HCT116 (cell line): ENCODE results near the gene SH3GL3. TPM values are rescaled to one million over a fixed set of nuclear protein-coding genes. Genes with fewer than 3 reads are reported as not detected.

Experiments
- ATAC-seq: fragments of 200-7000 bp; cut with Tn5 transposase; 2 replicates; pipeline ENCODE4 v1.9.1; 2020; ENCODE audit warnings: mild to moderate bottlenecking, moderate library complexity
- BruUV-seq: library from RNA; stranded (reverse); fragments of 400-500 nt; replicated peaks from 2 replicates; lab custom pipeline; 2021; lab: Mats Ljungman, UMichigan
- CTCF ChIA-PET: fragments of 300-600 bp; sonication (Branson Sonifier 250); formaldehyde crosslinking; loops from one replicate; lab custom pipeline; 2021; ENCODE audit warnings: antibody characterized with exemption; lab: Charles Lee
- POLR2A ChIA-PET: fragments of 300-600, 350-600 bp; sonication (Branson Sonifier 250); formaldehyde crosslinking; loops from one replicate; lab custom pipeline; 2021; ENCODE audit warnings: antibody characterized with exemption; lab: Charles Lee
- RAD21 ChIA-PET, 2 experiments: fragments of 300-600 bp; sonication (Branson Sonifier 250); formaldehyde crosslinking; loops; one replicate each; lab custom pipeline; 2023; ENCODE audit warnings: low total read pairs in 2 of 2; ENCODE audit not compliant: uncharacterized antibody in 2 of 2, unreplicated experiment in 2 of 2, low non-redundant PET in 1 of 2; lab: Charles Lee
- DNase-seq: peaks from one replicate; pipeline ENCODE4 v3.0.0-alpha.2; 2010; ENCODE audit warnings: low read depth, low spot score
- H2AFZ ChIP-seq: fragments of 200-600 bp; shearing (Covaris generic), sonication (generic); 2 replicates; pipeline ENCODE4 v1.6.1; 2017; ENCODE audit warnings: low read depth, mixed run types, mixed read lengths, antibody characterized with exemption, low read length; ENCODE audit not compliant: poor library complexity, severe bottlenecking
- H3K27ac ChIP-seq: 2 replicates; pipeline ENCODE4 v1.5.1; 2012; ENCODE audit warnings: low read depth, low read length
- H3K27me3 ChIP-seq: fragments of 200-600 bp; sonication (generic); 2 replicates; pipeline ENCODE4 v1.6.1; 2016; ENCODE audit warnings: mixed run types, low read length, mixed read lengths; ENCODE audit not compliant: insufficient read depth
- H3K36me3 ChIP-seq, 2 experiments: fragments of 200-500 bp in 1 of 2; fragments of 200-600 bp in 1 of 2; sonication (Bioruptor generic) in 1 of 2; sonication (generic) in 1 of 2; 2 replicates each; pipeline versions ENCODE4 v1.5.1 to v1.6.1; 2014 to 2016; ENCODE audit warnings: low read length in 2 of 2, inconsistent platforms in 1 of 2, mixed read lengths in 1 of 2, mixed run types in 1 of 2; ENCODE audit not compliant: insufficient read depth in 2 of 2, control insufficient read depth in 1 of 2
- H3K4me1 ChIP-seq, 2 experiments: fragments of 200-600 bp in 1 of 2; sonication (generic) in 1 of 2; 2 replicates each; pipeline versions ENCODE4 v1.5.1 to v1.6.1; 2012 to 2017; ENCODE audit warnings: low read length in 2 of 2, inconsistent platforms in 1 of 2, mild to moderate bottlenecking in 1 of 2, mixed read lengths in 1 of 2, mixed run types in 1 of 2, moderate library complexity in 1 of 2; ENCODE audit not compliant: insufficient read depth in 2 of 2, control insufficient read depth in 1 of 2
- H3K4me2 ChIP-seq: fragments of 200-600 bp; sonication (generic); 2 replicates; pipeline ENCODE4 v1.6.1; 2017; ENCODE audit warnings: mixed run types, low read length, mixed read lengths
- H3K4me3 ChIP-seq, 2 experiments: fragments of 200-600 bp in 1 of 2; sonication (generic) in 1 of 2; replicated peaks in 1 of 2; 2 replicates each; pipeline ENCODE4 v1.5.1; 2011 to 2016; ENCODE audit warnings: low read length in 2 of 2, control low read depth in 1 of 2, low read depth in 1 of 2, mild to moderate bottlenecking in 1 of 2, mixed read lengths in 1 of 2, mixed run types in 1 of 2
- H3K79me2 ChIP-seq: fragments of 200-600 bp; sonication (generic); 2 replicates; pipeline ENCODE4 v1.6.1; 2017; ENCODE audit warnings: mild to moderate bottlenecking, mixed run types, low read length, moderate library complexity, mixed read lengths; ENCODE audit not compliant: insufficient read depth
- H3K9ac ChIP-seq: fragments of 200-600 bp; sonication (generic); 2 replicates; pipeline ENCODE4 v1.6.1; 2016; ENCODE audit warnings: low read length, mixed read lengths
- H3K9me2 ChIP-seq: fragments of 200-600 bp; sonication (generic), shearing (Covaris generic); 2 replicates; pipeline ENCODE4 v1.6.1; 2017; ENCODE audit warnings: mixed run types, mild to moderate bottlenecking, moderate library complexity; ENCODE audit not compliant: insufficient read depth
- H3K9me3 ChIP-seq, 2 experiments: fragments of 200-500 bp in 1 of 2; fragments of 200-600 bp in 1 of 2; sonication (Bioruptor generic) in 1 of 2; sonication (generic) in 1 of 2; 2 replicates each; pipeline ENCODE4 v1.6.1; 2014 to 2017; ENCODE audit warnings: low read length in 2 of 2, mixed read lengths in 2 of 2, inconsistent platforms in 1 of 2, low read depth in 1 of 2, mild to moderate bottlenecking in 1 of 2, mixed run types in 1 of 2, moderate library complexity in 1 of 2; ENCODE audit not compliant: control insufficient read depth in 1 of 2, insufficient read depth in 1 of 2
- H4K20me1 ChIP-seq: fragments of 200-600 bp; sonication (generic), shearing (Covaris generic); 2 replicates; pipeline ENCODE4 v1.6.1; 2017; ENCODE audit warnings: mixed run types, mild to moderate bottlenecking, moderate library complexity; ENCODE audit not compliant: insufficient read depth
- CEBPB ChIP-seq: IDR thresholded peaks from 2 replicates; pipeline ENCODE4 v1.6.1; 2012; ENCODE audit warnings: low read depth
- CTCF ChIP-seq, 3 experiments: fragments of 200-600 bp in 1 of 3; sonication (generic) in 1 of 3; IDR thresholded peaks in 2 of 3; conservative IDR thresholded peaks in 1 of 3; 2 replicates each; pipeline ENCODE4 v1.5.1; 2012 to 2017; ENCODE audit warnings: low read depth in 2 of 3, low read length in 2 of 3, antibody characterized with exemption in 1 of 3, borderline replicate concordance in 1 of 3, control low read depth in 1 of 3, mild to moderate bottlenecking in 1 of 3, mixed read lengths in 1 of 3, mixed run types in 1 of 3, moderate library complexity in 1 of 3; ENCODE audit not compliant: insufficient read depth in 1 of 3
- ELF1 ChIP-seq: IDR thresholded peaks from 2 replicates; pipeline ENCODE4 v1.6.1; 2012; ENCODE audit warnings: low read depth, borderline replicate concordance
- EZH2 ChIP-seq: fragments of 200-600 bp; sonication (generic); IDR thresholded peaks from 2 replicates; pipeline ENCODE4 v1.6.1; 2017; ENCODE audit warnings: antibody characterized with exemption, mixed run types
- EZH2phosphoT487 ChIP-seq: fragments of 200-600 bp; IDR thresholded peaks from 2 replicates; pipeline ENCODE4 v1.6.1; 2018; ENCODE audit warnings: antibody characterized with exemption, borderline replicate concordance
- FOSL1 ChIP-seq: IDR thresholded peaks from 2 replicates; pipeline ENCODE4 v1.6.1; 2012; ENCODE audit warnings: low read depth
- JUND ChIP-seq: IDR thresholded peaks from 2 replicates; pipeline ENCODE4 v1.6.1; 2012
- RAD21 ChIP-seq: IDR thresholded peaks from 2 replicates; pipeline ENCODE4 v1.6.1; 2012; ENCODE audit warnings: low read depth, mild to moderate bottlenecking
- REST ChIP-seq: IDR thresholded peaks from 2 replicates; pipeline ENCODE4 v1.6.1; 2012; ENCODE audit warnings: low read depth
- YY1 ChIP-seq: IDR thresholded peaks from 2 replicates; pipeline ENCODE4 v1.6.1; 2011; ENCODE audit warnings: low read length, low read depth, moderate library complexity, mild to moderate bottlenecking; ENCODE audit not compliant: insufficient replicate concordance; ENCODE audit errors: extremely low read depth
- ZBTB33 ChIP-seq: IDR thresholded peaks from 2 replicates; pipeline ENCODE4 v1.6.1; 2011; ENCODE audit warnings: mild to moderate bottlenecking, low read length, moderate library complexity; ENCODE audit not compliant: insufficient replicate concordance; ENCODE audit errors: extremely low read depth
- ZFX ChIP-seq: fragments of 450-650 bp; IDR thresholded peaks from 2 replicates; pipeline ENCODE4 v1.6.1; 2017
- intact Hi-C: fragments of 100-400 bp; cut with micrococcal nuclease; formaldehyde crosslinking; loops from 2 replicates; pipeline ENCODE4 v1.10.0; 2022
- total RNA-seq: library from RNA; stranded (reverse); gene quantifications from one replicate; pipeline ENCODE4 v1.2.1, GENCODE V29; 2021; ENCODE audit not compliant: unreplicated experiment

SH3GL3 gene
- total RNA-seq, 1 experiment from 2014 or later: 1.3 TPM

- no peak for TF ChIP-seq REST
- TF ChIP-seq, all 23 proteins: peak for 0
Observed at GRCh38 chr15:83413054-83413719, 34.0 kb upstream of the SH3GL3 start (continued).

GRCh38 chr15:83422081-83422480 lies 25.1 kb upstream of the SH3GL3 start:
- ChIA-PET POLR2A (no interaction called here), RAD21 (no interaction called here), CTCF (interaction anchor here (1.4 kb wide), 1 partner anchor 174 kb away, joined by 4 read pairs; no protein-coding TSS in a partner anchor)
- DNase-seq (no peak), ATAC-seq (no peak)
- no peak overlapping the region for H3K9ac ChIP-seq
- H3K79me2 ChIP-seq: no peaks in the 10 kb centered on the region
- H3K4me3 ChIP-seq: no peak overlapping the region
- H3K9me3 ChIP-seq: no peaks in the 10 kb centered on the region
- H4K20me1 ChIP-seq: no peaks in the 10 kb centered on the region
- BruUV-seq: no TSS peak
- intact Hi-C loops: no loop called here
- H3K27me3 ChIP-seq: no peaks in the 10 kb centered on the region
- H3K27ac ChIP-seq: no peak overlapping the region
- H3K4me1 ChIP-seq: no peaks in the 10 kb centered on the region
- H3K4me2 ChIP-seq: no peak overlapping the region
- H2AFZ ChIP-seq: no peak overlapping the region
- H3K9me2 ChIP-seq: no peaks in the 10 kb centered on the region
- no peaks in the 10 kb centered on the region for H3K36me3 ChIP-seq
- TF ChIP-seq CEBPB (no peak), YY1 (no peak), REST (no peak), FOSL1 (no peak), RAD21 (no peak), ZFX (no peak), EZH2 (no peak), EZH2phosphoT487 (no peak), ELF1 (no peak), JUND (no peak), CTCF (IDR thresholded peaks at IDR 0.05 in 2 of 3, conservative IDR thresholded peaks at IDR 0.05 in 1 of 3; ENCODE audit: borderline replicate concordance in 1 of 3, insufficient read depth in 1 of 3, low read depth in 2 of 3, low read length in 2 of 3) (no peak), ZBTB33 (no peak)
